Left lung (tissue), 10 donors: ENCODE data around the gene SMIM33. TPM values are rescaled to one million over a fixed set of nuclear protein-coding genes. Genes with fewer than 3 reads are reported as not detected.

Experiments used
- ATAC-seq: fragments of 200-7000 bp; cut with Tn5 transposase; one replicate; pipeline ENCODE4 v1.9.1; 2020; ENCODE audit warnings: moderate library complexity
- DNase-seq, 4 donors: peaks; one replicate each; pipeline ENCODE4 v3.0.0-alpha.2; 2013 to 2020
- H3K27ac ChIP-seq, 2 donors: fragments of 200-600 bp; sonication (generic) in 1 of 2; one replicate each; pipeline versions ENCODE4 v1.5.0 to v1.8.0; 2020 to 2021
- H3K27me3 ChIP-seq, 2 donors: fragments of 200-600 bp; sonication (generic) in 1 of 2; one replicate each; pipeline versions ENCODE4 v1.5.0 to v1.8.0; 2020 to 2021
- H3K36me3 ChIP-seq, 2 donors: fragments of 200-600 bp; sonication (generic) in 1 of 2; one replicate each; pipeline versions ENCODE4 v1.5.0 to v1.8.0; 2020 to 2021
- H3K4me1 ChIP-seq, 2 donors: fragments of 200-600 bp; one replicate each; pipeline ENCODE4 v1.8.0; 2021
- H3K4me3 ChIP-seq, 2 donors: fragments of 200-600 bp; sonication (generic) in 1 of 2; one replicate each; pipeline versions ENCODE4 v1.5.0 to v1.8.0; 2020 to 2021; ENCODE audit warnings: mild to moderate bottlenecking in 1 of 2
- H3K9me3 ChIP-seq, 2 donors: fragments of 200-600 bp; sonication (generic) in 1 of 2; one replicate each; pipeline versions ENCODE4 v1.5.0 to v1.8.0; 2020 to 2021
- intact Hi-C, 2 donors: fragments of 100-400 bp; cut with DNase I; formaldehyde crosslinking; loops; one replicate each; pipeline versions ENCODE4 v1.11.2 to v1.14.2; 2022
- polyA plus RNA-seq, 6 donors: library from polyadenylated mRNA; unstranded; fragments of 120-200 nt; gene quantifications; one replicate each; pipeline ENCODE4 v1.2.1, GENCODE V29; 2013; ENCODE audit not compliant: insufficient read length in 6 of 6
- total RNA-seq, 2 donors: library from RNA; stranded (reverse); fragmentation: NEBNext Ultra II Directional; extraction: Animal tissue kit (Norgen Biotek cat#: 25700); gene quantifications; one replicate each; pipeline ENCODE4 v1.2.1, GENCODE V29; 2021
- TF ChIP-seq, protein P1 (sequence below), 2 donors: fragments of 200-600 bp; sonication (generic) in 1 of 2; IDR thresholded peaks; one replicate each; pipeline versions ENCODE4 v1.5.0 to v1.8.0; 2021; ENCODE audit warnings: antibody characterized with exemption in 2 of 2
- donor health status: DM: no; HTN: yes; CAD: no.
- donor health status: DM: no; HTN: no; CAD: no.

The SMIM33 gene
- total and polyA plus RNA-seq, 8 donors: 0.06 to 0.11 (median 0.07) TPM; not detected in 4

DNA sequence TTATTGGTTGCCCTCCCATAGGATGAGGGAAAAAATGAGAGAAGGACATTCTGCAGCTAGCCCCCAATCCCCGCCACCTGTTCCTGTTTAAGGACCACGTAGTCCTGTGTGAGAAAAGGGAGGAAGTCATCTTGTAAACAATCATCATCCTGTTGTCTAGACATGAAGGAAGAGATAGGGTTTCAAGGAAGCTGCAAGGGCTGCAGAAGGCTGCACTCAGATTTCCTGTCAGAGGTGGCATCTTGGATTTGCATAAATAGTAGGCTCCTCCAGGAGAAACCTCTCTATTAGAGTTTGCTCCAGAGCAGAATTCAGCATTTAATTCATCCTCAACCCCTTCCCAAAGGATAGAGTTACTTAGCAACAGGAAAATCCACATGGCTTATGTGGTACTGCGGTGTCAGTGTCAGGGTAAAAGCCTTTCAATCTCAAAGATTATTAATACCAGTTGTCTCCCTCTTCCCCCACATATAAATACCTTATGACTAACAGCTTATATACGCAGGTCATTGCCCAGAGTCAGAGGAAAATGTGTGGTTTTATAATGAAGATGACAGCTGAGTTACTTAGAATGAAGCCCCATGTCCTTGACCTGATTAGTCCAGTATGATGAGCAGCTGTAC, 26.9 kb upstream of the SMIM33 start:
- H3K9me3 ChIP-seq: no peaks in the 10 kb centered on the region
- no peak overlapping the region for H3K4me3 ChIP-seq
- intact Hi-C loops: no loop called here
- H3K27ac ChIP-seq: no peak overlapping the region
- H3K36me3 ChIP-seq: peaks cover 0 to 6% of the 10 kb centered on the region in 2 donors
- TF ChIP-seq, protein P1, sequence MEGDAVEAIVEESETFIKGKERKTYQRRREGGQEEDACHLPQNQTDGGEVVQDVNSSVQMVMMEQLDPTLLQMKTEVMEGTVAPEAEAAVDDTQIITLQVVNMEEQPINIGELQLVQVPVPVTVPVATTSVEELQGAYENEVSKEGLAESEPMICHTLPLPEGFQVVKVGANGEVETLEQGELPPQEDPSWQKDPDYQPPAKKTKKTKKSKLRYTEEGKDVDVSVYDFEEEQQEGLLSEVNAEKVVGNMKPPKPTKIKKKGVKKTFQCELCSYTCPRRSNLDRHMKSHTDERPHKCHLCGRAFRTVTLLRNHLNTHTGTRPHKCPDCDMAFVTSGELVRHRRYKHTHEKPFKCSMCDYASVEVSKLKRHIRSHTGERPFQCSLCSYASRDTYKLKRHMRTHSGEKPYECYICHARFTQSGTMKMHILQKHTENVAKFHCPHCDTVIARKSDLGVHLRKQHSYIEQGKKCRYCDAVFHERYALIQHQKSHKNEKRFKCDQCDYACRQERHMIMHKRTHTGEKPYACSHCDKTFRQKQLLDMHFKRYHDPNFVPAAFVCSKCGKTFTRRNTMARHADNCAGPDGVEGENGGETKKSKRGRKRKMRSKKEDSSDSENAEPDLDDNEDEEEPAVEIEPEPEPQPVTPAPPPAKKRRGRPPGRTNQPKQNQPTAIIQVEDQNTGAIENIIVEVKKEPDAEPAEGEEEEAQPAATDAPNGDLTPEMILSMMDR (IDR thresholded peaks at IDR 0.05): no peak
- peaks cover 0 to 16% of the 10 kb centered on the region in 2 donors for H3K4me1 ChIP-seq
- no peak for ATAC-seq
- DNase-seq: no peak
- no peaks in the 10 kb centered on the region for H3K27me3 ChIP-seq

DNA sequence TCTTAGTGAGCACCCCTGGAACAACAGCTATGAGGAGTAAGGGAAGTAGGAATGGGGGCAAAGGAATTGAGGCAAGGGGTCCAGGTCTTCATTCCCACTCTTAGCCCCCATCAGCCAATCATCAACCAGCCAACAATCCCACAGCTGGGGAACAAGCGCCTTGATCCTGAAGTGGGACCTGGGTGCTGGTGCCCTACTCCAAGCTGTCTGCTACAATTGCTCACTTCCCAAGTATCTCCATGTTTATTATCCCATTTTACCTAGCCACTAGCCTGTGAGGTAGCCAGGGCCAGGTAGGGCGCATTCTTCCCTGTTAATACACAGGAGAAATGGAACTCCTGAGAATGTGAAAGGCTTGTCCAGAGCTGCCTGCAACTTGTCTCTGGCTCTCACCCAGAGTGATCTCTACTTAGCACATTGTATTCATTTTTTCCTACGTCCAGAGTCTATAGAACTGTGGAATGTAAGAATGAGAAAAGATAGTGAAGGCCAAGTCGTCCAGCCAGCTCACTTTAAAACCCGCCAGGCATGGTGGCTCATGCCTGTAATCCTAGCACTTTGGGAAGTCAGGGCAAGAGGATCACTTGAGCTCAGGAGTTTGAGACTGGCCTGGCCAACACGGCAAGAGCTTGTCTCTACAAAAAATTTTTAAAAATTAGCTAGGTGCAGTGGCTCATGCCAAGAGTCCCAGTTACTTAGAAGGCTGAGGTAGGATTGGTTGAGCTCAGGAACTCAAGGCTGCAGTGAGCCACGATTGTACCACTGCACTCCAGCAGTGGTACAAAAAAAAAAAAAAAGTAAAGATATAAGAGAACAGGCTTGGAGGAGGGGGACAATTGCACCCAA, 25.3 kb upstream of the SMIM33 start:
- Histone ChIP-seq H3K27ac (no peak overlapping the region), H3K9me3 (no peaks in the 10 kb centered on the region), H3K27me3 (no peaks in the 10 kb centered on the region), H3K4me3 (no peak overlapping the region), H3K4me1 (peaks cover 0 to 10% of the 10 kb centered on the region in 2 donors), H3K36me3 (peaks cover 0 to 6% of the 10 kb centered on the region in 2 donors)
- intact Hi-C loops: no loop called here
- peak in 1 of 4 donors; percentile 44 for DNase-seq
- TF ChIP-seq, protein P1 (IDR thresholded peaks at IDR 0.05): no peak
- ATAC-seq: peak; percentile 67

DNA sequence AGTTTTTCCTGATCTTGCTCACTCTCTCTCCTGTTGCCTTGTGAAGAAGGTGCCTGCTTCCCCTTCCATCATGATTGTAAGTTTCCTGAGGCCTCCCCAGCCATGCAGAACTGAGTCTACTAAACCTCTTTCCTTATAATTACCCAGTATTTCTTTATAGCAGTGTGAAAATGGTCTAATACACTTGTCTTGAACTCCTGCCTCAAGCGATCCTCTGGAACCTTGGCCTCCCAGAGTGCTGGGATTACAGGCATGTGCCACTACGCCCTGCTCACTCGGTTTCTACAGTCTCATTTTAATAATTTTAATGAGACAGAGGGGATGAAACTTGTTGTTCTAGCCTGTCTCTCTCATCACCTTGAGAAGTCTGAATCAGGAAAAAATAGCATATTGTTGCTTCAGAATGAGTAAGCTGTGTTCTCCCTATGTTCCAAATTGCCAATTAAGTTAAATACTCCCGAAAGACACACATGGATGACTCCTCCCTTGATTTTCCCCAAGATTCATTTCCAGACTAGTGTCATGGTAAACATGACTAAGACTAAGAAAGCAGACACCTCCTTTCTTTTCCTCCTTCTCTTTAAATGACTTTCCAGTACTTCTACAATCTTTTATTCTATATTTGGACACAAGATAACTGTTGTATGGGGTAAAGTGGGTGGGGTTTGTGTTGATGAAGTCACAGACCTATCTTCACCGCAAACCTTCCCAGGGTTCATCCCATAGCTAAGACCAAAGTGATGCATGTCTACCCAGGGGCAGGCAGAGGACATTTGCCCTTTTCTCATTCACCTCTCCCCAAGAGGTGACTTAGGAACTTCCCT, 23.6 kb upstream of the SMIM33 start:
- DNase-seq (no peak), ATAC-seq (no peak)
- no peaks in the 10 kb centered on the region for H3K9me3 ChIP-seq
- no peak overlapping the region for H3K4me3 ChIP-seq
- no peak overlapping the region for H3K27ac ChIP-seq
- H3K36me3 ChIP-seq: peaks cover 0 to 6% of the 10 kb centered on the region in 2 donors
- no peaks in the 10 kb centered on the region for H3K27me3 ChIP-seq
- H3K4me1 ChIP-seq: peaks cover 0 to 10% of the 10 kb centered on the region in 2 donors
- intact Hi-C loops: no loop called here
- TF ChIP-seq, protein P1 (IDR thresholded peaks at IDR 0.05): no peak

DNA sequence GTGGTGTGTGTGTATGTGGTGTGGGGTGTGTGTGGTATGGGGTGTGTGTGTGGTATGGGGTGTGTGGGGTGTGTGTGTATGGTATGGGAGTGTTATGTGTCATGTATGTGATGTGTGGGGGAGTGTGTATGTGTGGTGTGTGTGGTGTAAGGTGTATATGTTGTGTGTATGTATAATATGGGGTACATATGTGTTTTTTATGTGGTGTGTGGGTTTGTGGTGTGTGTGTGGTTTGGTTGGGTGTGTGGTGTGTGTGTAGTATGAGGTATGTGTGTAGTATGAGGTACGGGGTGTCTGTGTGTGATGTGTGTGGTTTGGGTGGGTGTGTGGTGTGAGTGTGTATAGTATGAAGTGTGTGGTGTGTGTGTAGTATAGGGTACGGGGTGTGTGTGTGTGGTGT, 19.6 kb upstream of the SMIM33 start:
- TF ChIP-seq, protein P1 (IDR thresholded peaks at IDR 0.05): no peak
- no peaks in the 10 kb centered on the region for H3K4me1 ChIP-seq
- no peak overlapping the region for H3K27ac ChIP-seq
- ATAC-seq: no peak
- no peak for DNase-seq
- peaks cover 0 to 6% of the 10 kb centered on the region in 2 donors for H3K36me3 ChIP-seq
- intact Hi-C loops: no loop called here
- H3K4me3 ChIP-seq: no peak overlapping the region
- H3K9me3 ChIP-seq: no peaks in the 10 kb centered on the region
- no peaks in the 10 kb centered on the region for H3K27me3 ChIP-seq
